ENCODE results near the gene C2CD2L.
"Not testable (repeated sequence)": the region's sequence is repeated elsewhere in the genome, so short reads cannot be mapped to it uniquely, and the experiment has no call there.

C2CD2L gene

GRCh38 chr11:119106564-119107537, at the start of gene C2CD2L:
TSS of gene C2CD2L (plus strand) at chr11:119107344. CDS start at chr11:119107742, 398 bp downstream.
- in situ Hi-C loops (cut with HindIII; ENCODE audit: low sequenced_read_pairs), result no loop called here

- in situ Hi-C loops (cut with HindIII; ENCODE audit: low sequenced_read_pairs), result not testable (repeated sequence)
Observed at GRCh38 chr11:119059128-119059527, 48.0 kb upstream of the C2CD2L start.

- in situ Hi-C loops (cut with HindIII; ENCODE audit: low sequenced_read_pairs), result no loop called here
Observed at GRCh38 chr11:119061256-119061655, 45.9 kb upstream of the C2CD2L start.

- in situ Hi-C loops (cut with HindIII; ENCODE audit: low sequenced_read_pairs), result no loop called here
Observed at GRCh38 chr11:119062779-119063178, 44.4 kb upstream of the C2CD2L start.

- in situ Hi-C loops (cut with HindIII; ENCODE audit: low sequenced_read_pairs), result no loop called here
Observed at GRCh38 chr11:119065369-119065768, 41.8 kb upstream of the C2CD2L start.

GRCh38 chr11:119067371-119068222, 39.5 kb upstream of the C2CD2L start, which contains the start of gene VPS11:
TSS of gene VPS11 (plus strand) at chr11:119067818. CDS start at chr11:119067824, 6 bp downstream.
- in situ Hi-C loops (cut with HindIII; ENCODE audit: low sequenced_read_pairs), result no loop called here

- in situ Hi-C loops (cut with HindIII; ENCODE audit: low sequenced_read_pairs), result no loop called here
Observed at GRCh38 chr11:119077839-119078238, 29.3 kb upstream of the C2CD2L start.

- in situ Hi-C loops (cut with HindIII; ENCODE audit: low sequenced_read_pairs), result no loop called here
Observed at GRCh38 chr11:119078675-119079420, 28.3 kb upstream of the C2CD2L start.

GRCh38 chr11:119081682-119082260, 25.4 kb upstream of the C2CD2L start:
- in situ Hi-C loops (cut with HindIII; ENCODE audit: low sequenced_read_pairs), result no loop called here

- in situ Hi-C loops (cut with HindIII; ENCODE audit: low sequenced_read_pairs), result no loop called here
Observed at GRCh38 chr11:119084663-119085436, 22.3 kb upstream of the C2CD2L start, which contains the start of gene HMBS. TSS of gene HMBS (plus strand) at chr11:119084881. CDS start at chr11:119085034, 153 bp downstream.

GRCh38 chr11:119085437-119085847, 21.7 kb upstream of the C2CD2L start:
- in situ Hi-C loops (cut with HindIII; ENCODE audit: low sequenced_read_pairs), result no loop called here

- in situ Hi-C loops (cut with HindIII; ENCODE audit: low sequenced_read_pairs), result no loop called here
Observed at GRCh38 chr11:119087123-119087522, 20.0 kb upstream of the C2CD2L start.

GRCh38 chr11:119087747-119088241, 19.4 kb upstream of the C2CD2L start:
- in situ Hi-C loops (cut with HindIII; ENCODE audit: low sequenced_read_pairs), result no loop called here

GRCh38 chr11:119088406-119088805, 18.7 kb upstream of the C2CD2L start:
- in situ Hi-C loops (cut with HindIII; ENCODE audit: low sequenced_read_pairs), result no loop called here

- in situ Hi-C loops (cut with HindIII; ENCODE audit: low sequenced_read_pairs), result no loop called here
Observed at GRCh38 chr11:119089319-119089718, 17.8 kb upstream of the C2CD2L start.

GRCh38 chr11:119091178-119091577, 16.0 kb upstream of the C2CD2L start:
- in situ Hi-C loops (cut with HindIII; ENCODE audit: low sequenced_read_pairs), result no loop called here

GRCh38 chr11:119091966-119092879, 14.9 kb upstream of the C2CD2L start:
- in situ Hi-C loops (cut with HindIII; ENCODE audit: low sequenced_read_pairs), result no loop called here

Data from endothelial cell of hepatic sinusoid (primary cell).